Activated naive CD4-positive, alpha-beta T cell (primary cell): ENCODE measurements around the gene ABCD1.
"Not testable (repeated sequence)": the region's sequence is repeated elsewhere in the genome, so short reads cannot be mapped to it uniquely, and the experiment has no call there.

Experiments used
- DNase-seq, 4 experiments: peaks; one replicate each; lab custom pipeline; 2025; lab: John Stamatoyannopoulos, UW

Gene ABCD1

GRCh38 chrX:153694256-153694655 lies 30.4 kb upstream of the ABCD1 start:
- DNase-seq: not testable (repeated sequence)

DNA sequence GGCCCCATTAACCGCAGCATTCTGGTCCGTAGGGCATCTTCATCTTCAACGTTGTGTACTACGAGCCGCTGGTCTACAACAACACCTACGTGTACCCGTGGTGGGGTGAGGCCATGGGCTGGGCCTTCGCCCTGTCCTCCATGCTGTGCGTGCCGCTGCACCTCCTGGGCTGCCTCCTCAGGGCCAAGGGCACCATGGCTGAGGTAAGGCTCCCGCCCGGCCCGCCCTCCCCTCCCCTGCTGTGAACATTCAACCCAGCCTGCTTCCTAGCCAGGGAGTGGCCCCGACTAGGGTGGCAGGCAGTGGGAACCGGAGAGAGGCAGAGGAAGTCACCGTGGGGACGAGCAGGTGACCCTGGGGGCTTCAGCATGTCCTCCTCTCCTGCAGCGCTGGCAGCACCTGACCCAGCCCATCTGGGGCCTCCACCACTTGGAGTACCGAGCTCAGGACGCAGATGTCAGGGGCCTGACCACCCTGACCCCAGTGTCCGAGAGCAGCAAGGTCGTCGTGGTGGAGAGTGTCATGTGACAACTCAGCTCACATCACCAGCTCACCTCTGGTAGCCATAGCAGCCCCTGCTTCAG lies 29.9 kb upstream of the ABCD1 start:
- no peak for DNase-seq

GRCh38 chrX:153696100-153696499 lies 28.6 kb upstream of the ABCD1 start:
- no peak for DNase-seq

GRCh38 chrX:153696538-153696937 lies 28.1 kb upstream of the ABCD1 start:
- not testable (repeated sequence) for DNase-seq

GRCh38 chrX:153696986-153697722 lies 27.5 kb upstream of the ABCD1 start:
- not testable (repeated sequence) for DNase-seq

- DNase-seq: no peak
Observed at GRCh38 chrX:153697924-153698865, 26.5 kb upstream of the ABCD1 start.

DNA sequence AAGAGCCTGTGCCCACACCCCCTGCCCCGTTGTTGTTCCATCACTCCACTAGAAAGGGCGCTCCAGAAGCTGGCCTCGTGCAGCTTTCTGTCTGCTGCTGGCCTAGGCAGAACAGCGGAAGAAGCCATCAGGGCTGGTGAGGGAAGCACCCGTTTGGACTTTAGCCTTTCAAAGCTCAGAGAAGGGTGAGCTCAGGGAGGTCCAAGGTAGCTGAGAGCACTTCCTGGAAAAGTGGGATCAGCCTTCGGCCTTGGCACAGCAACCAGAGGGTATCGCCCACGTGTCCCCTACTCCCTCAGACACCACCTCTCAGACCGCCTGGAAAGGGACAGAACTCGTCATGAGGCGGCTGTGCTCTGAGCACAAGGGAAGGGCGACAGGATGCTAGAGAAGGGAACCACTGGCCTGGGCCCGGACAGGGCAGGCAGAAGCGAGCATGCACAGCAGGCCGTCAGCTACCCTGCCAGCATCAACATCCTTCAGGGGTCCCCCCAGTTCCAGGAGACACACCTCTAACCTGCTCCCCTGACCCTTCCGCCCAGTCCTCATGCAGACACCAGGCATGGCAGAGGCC lies 25.4 kb upstream of the ABCD1 start:
- not testable (repeated sequence) for DNase-seq

- DNase-seq: not testable (repeated sequence)
Observed at GRCh38 chrX:153699784-153700371, 24.8 kb upstream of the ABCD1 start.

DNA sequence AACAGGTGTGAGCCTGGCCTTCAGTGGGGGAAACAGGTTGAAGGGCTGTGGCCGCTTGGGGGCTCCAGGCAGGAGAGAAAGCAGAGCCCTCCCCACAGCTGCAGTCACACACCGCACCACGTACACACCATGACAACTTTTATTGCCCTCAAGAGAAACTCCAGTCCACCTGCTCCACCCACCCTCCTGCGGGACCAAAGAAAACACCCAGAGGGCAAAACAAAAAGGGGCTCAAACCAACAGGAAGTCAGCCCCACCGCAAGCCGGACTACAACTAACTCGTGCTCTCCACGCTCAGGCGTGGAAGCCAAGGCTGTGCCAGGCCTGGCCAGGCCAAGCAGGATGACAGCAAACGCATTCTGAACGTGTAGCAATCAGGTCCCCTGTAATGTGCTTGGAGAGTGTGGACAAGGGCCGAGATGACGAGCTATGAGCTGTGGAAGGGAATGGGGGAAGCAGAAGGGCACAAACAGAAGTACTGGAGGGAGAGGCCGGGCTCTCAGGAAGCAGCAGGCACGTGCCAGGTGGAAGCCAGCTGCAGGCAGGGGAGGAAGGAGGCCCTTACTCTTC lies 24.2 kb upstream of the ABCD1 start:
- DNase-seq: no peak

DNA sequence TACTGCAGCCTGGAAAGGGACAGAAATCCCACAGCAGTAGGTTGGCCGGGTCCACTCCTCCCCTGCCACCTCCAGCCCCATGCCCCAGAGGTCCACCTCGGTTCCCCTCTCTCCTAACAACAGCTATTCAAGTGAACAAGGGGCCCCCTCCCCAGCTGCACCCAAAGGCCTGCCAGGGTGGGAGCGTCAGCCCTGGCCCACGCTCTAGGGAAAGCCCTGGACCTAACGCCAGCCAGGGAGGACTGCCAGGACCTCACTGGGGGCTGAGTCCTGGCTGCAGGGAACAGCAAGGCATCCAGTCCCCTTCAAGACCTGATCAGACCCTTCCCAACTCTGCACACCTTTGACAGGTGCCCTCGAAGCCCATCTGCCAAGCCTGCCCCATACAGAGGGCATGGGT lies 23.7 kb upstream of the ABCD1 start:
- DNase-seq: no peak

- no peak for DNase-seq
Observed at GRCh38 chrX:153701706-153702105, 22.9 kb upstream of the ABCD1 start.

DNA sequence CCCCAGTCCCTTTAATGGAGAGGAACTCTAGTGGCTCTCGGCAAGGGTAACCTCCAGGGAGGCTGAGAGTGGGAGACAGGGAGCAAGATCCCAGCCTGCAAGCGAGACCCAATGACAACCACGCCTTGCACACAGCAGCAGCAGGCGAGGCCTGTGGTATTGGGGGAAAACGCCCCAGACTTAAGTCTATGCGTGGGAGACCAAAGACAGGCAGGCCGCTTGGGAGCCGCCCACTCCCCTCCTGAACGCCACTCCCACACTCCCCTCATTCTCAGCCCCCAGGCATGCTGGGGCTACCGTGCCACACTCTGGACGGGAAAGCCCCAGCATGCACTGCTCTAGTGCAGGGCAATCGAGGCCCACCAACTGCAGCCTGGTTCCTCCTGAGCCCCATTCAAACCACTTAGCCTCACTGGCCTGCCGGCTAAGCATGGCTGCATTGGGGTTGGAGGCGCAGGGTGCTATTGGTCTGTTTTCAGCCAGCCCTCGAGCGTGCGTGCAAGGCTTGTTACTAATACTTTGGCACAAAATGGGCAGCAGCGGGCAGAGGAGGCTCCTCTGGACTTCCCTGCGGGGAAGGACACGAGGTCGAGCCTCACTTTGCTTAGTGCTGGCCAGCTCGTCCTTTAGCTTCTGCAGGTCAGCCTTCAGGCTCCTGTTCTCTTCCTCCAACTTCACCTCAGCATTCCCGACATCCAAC lies 22.2 kb upstream of the ABCD1 start:
- DNase-seq: no peak

GRCh38 chrX:153703036-153703370 lies 21.7 kb upstream of the ABCD1 start:
- no peak for DNase-seq

DNA sequence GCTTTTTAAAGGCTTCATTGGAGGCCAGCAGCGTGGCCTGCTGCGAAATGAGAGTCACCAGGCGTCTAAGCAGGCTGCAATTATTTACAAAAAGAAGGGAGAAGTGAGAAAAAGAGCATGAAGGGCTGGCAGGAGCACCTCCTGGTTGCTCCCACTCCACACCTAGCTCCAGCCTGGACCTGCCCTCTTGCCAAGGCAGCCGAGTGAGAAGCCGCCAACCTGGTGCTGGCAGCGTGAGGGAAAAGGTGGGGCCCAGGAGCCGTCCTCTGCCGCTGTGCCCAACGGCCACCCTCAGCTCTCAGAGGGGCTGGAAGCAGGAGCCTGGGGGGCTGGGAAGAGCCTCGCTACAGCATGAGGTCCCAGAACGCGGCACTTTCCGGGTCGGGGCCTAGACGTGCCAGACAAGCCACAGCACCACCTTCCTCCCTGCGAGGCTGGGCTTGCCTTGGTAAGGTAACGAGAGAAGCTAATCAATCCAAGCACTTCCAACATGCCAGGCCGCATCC lies 20.6 kb upstream of the ABCD1 start:
- DNase-seq: no peak

GRCh38 chrX:153704631-153705402 lies 19.8 kb upstream of the ABCD1 start:
- DNase-seq: not testable (repeated sequence)

DNA sequence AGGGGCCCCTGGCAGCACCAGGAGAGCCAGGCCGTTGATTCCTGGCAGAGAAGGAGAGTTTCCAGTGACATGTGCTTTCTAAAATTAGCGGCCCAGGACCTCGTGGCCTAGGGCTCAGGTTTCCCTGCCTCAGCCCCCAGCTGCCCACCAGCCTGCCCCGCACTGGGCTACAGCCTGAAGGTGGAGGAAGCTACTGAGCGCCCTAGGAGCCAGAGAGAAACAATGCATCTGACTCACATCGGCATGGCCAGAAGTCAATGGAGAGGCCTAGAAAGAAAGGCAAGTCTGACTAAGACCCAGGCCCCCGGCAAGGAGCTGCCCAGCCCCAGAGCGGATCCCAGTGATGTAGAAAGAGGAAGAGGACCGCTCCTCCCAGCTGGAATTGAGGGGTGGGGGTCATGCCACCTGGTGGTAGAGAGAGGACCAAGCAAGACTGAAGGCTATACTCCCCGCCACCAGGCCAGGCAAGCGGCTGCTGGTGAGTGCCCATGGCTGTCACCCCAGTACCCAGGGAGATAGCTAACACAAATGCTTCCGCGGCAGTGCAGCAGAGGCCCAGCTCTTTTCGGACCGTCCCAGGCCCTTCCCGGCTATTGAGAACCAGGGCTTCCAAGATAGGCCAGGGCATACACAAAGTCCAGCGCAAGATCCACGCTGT lies 19.1 kb upstream of the ABCD1 start:
- DNase-seq: not testable (repeated sequence)

- DNase-seq: no peak
Observed at GRCh38 chrX:153706799-153707198, 17.9 kb upstream of the ABCD1 start.

GRCh38 chrX:153707406-153707805 lies 17.2 kb upstream of the ABCD1 start:
- DNase-seq: no peak

DNA sequence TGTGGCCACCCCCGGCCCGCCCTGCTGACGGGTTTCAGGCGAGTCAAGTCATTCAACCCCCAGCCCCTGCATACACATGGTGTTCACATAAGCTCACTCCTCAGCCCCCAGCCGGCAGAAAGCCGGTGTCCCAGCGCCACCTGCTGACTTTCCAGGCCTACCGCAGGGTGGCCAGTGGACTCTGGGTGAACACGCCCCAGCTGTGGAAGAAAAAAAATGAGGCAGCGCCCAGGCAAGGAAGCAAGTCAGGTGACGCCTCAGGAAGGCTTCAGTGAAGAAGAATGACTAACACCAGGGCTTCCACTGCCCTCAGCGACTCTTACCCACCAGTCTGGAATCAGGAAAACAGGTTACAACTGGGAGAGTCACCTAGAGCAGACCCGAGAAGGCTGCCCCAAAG lies 16.2 kb upstream of the ABCD1 start:
- peak in 2 of 4 experiments; percentile 11 to 14 for DNase-seq
